SK-N-SH (cell line): Measurements from ENCODE around the gene NME3. TPM values are rescaled to one million over a fixed set of nuclear protein-coding genes. Genes with fewer than 3 reads are reported as not detected.

Experiments used
- CTCF ChIA-PET: fragments of 300-600, 350-600 bp; formaldehyde crosslinking; extraction: SDS; loops from one replicate; lab custom pipeline; 2021; lab: Yijun Ruan, JAX
- POLR2A ChIA-PET: fragments of 350-600 bp; sonication (Branson Sonifier 250); formaldehyde crosslinking; extraction: SDS; loops from one replicate; lab custom pipeline; 2020; ENCODE audit warnings: antibody characterized with exemption, inconsistent platforms; lab: Yijun Ruan, JAX
- DNase-seq: peaks from one replicate; pipeline ENCODE4 v3.0.0; 2012
- H2AFZ ChIP-seq: fragments of 200-600 bp; sonication (generic); 2 replicates; pipeline ENCODE4 v1.8.1; 2016; ENCODE audit warnings: antibody characterized with exemption, mild to moderate bottlenecking, low read depth
- H3F3A ChIP-seq: fragments of 200-600 bp; sonication (generic); replicated peaks from 2 replicates; pipeline ENCODE3; 2016; ENCODE audit warnings: antibody characterized with exemption, mild to moderate bottlenecking; ENCODE audit not compliant: insufficient read depth
- H3K27ac ChIP-seq, 2 experiments: fragments of 200-500 bp in 1 of 2; fragments of 200-600 bp in 1 of 2; sonication (Bioruptor generic) in 1 of 2; sonication (generic), shearing (Covaris generic) in 1 of 2; 2 replicates each; pipeline versions ENCODE4 v1.5.1 to v1.6.1; 2014 to 2016; ENCODE audit warnings: low read depth in 2 of 2, inconsistent platforms in 1 of 2, low read length in 1 of 2, mild to moderate bottlenecking in 1 of 2, mixed read lengths in 1 of 2
- H3K27me3 ChIP-seq: fragments of 200-600 bp; sonication (generic), shearing (Covaris generic); 2 replicates; pipeline ENCODE4 v1.6.1; 2016; ENCODE audit warnings: mixed run types; ENCODE audit not compliant: insufficient read depth
- H3K36me3 ChIP-seq, 2 experiments: fragments of 200-500 bp in 1 of 2; fragments of 200-600 bp in 1 of 2; sonication (Bioruptor generic) in 1 of 2; sonication (generic) in 1 of 2; replicated peaks in 1 of 2; 2 replicates each; pipeline versions ENCODE3 to v1.5.1; 2014 to 2016; ENCODE audit warnings: low read length in 1 of 2, mild to moderate bottlenecking in 1 of 2; ENCODE audit not compliant: insufficient read depth in 2 of 2, control insufficient read depth in 1 of 2
- H3K4me1 ChIP-seq, 2 experiments: fragments of 200-500 bp in 1 of 2; fragments of 200-600 bp in 1 of 2; sonication (Bioruptor generic) in 1 of 2; sonication (generic), shearing (Covaris generic) in 1 of 2; 2 replicates each; pipeline versions ENCODE4 v1.5.1 to v1.6.1; 2014 to 2016; ENCODE audit warnings: low read depth in 1 of 2, low read length in 1 of 2, mixed run types in 1 of 2; ENCODE audit not compliant: insufficient read depth in 2 of 2, control insufficient read depth in 1 of 2
- H3K4me2 ChIP-seq: fragments of 200-600 bp; sonication (generic), shearing (Covaris generic); 2 replicates; pipeline ENCODE4 v1.6.1; 2017; ENCODE audit warnings: mixed run types
- H3K4me3 ChIP-seq, 2 experiments: fragments of 200-500 bp in 1 of 2; fragments of 200-600 bp in 1 of 2; sonication (Bioruptor generic) in 1 of 2; sonication (generic), shearing (Covaris generic) in 1 of 2; 2 replicates each; pipeline versions ENCODE4 v1.5.1 to v1.8.1; 2014 to 2016; ENCODE audit warnings: low read depth in 2 of 2, inconsistent platforms in 1 of 2, low read length in 1 of 2, mild to moderate bottlenecking in 1 of 2, mixed read lengths in 1 of 2, moderate library complexity in 1 of 2
- H3K79me2 ChIP-seq: fragments of 200-600 bp; sonication (generic); 2 replicates; pipeline ENCODE4 v1.8.1; 2017; ENCODE audit warnings: mild to moderate bottlenecking; ENCODE audit not compliant: insufficient read depth
- H3K9ac ChIP-seq: fragments of 200-600 bp; sonication (generic); 2 replicates; pipeline ENCODE4 v1.6.1; 2017; ENCODE audit warnings: mixed run types
- H3K9me2 ChIP-seq: fragments of 200-600 bp; sonication (generic); 2 replicates; pipeline ENCODE4 v1.6.1; 2017; ENCODE audit warnings: mixed run types
- H3K9me3 ChIP-seq: fragments of 200-600 bp; sonication (generic); 2 replicates; pipeline ENCODE4 v1.6.1; 2017; ENCODE audit warnings: mixed run types, mild to moderate bottlenecking, moderate library complexity
- H4K20me1 ChIP-seq: fragments of 200-600 bp; sonication (generic); 2 replicates; pipeline ENCODE4 v1.6.1; 2017; ENCODE audit warnings: mild to moderate bottlenecking, mixed run types; ENCODE audit not compliant: insufficient read depth
- EP300 ChIP-seq, 2 experiments: IDR thresholded peaks; 2 replicates each; pipeline versions ENCODE4 v1.4.0 to v1.6.1; 2012; ENCODE audit warnings: borderline replicate concordance in 1 of 2, low read depth in 1 of 2, low read length in 1 of 2
- FOSL2 ChIP-seq: IDR thresholded peaks from 2 replicates; pipeline ENCODE4 v1.4.0; 2012; ENCODE audit warnings: low read depth, mild to moderate bottlenecking, moderate library complexity, borderline replicate concordance
- FOXM1 ChIP-seq: IDR thresholded peaks from 2 replicates; pipeline ENCODE4 v1.4.0; 2012; ENCODE audit warnings: low read depth, mild to moderate bottlenecking
- JUND ChIP-seq: IDR thresholded peaks from 2 replicates; pipeline ENCODE4 v1.4.0; 2012
- MEF2A ChIP-seq: IDR thresholded peaks from 2 replicates; pipeline ENCODE4 v1.4.0; 2012; ENCODE audit warnings: low read depth, borderline replicate concordance
- NFIC ChIP-seq: IDR thresholded peaks from 2 replicates; pipeline ENCODE4 v1.4.0; 2012; ENCODE audit warnings: borderline replicate concordance
- POLR2AphosphoS5 ChIP-seq: IDR thresholded peaks from 2 replicates; pipeline ENCODE4 v1.6.1; 2012; ENCODE audit warnings: low read depth, low read length
- RCOR1 ChIP-seq: fragments of 150-350 bp; IDR thresholded peaks from 2 replicates; pipeline ENCODE4 v1.6.1; 2017; ENCODE audit warnings: antibody characterized with exemption, low read length
- RXRA ChIP-seq: IDR thresholded peaks from 2 replicates; pipeline ENCODE4 v1.4.0; 2012; ENCODE audit warnings: low read depth, mild to moderate bottlenecking, borderline replicate concordance
- SMC3 ChIP-seq: IDR thresholded peaks from 2 replicates; pipeline ENCODE4 v1.6.1; 2012; ENCODE audit warnings: low read depth, low read length, improper control_type of control experiment
- TCF12 ChIP-seq: IDR thresholded peaks from 2 replicates; pipeline ENCODE4 v1.4.0; 2012
- TEAD4 ChIP-seq: IDR thresholded peaks from 2 replicates; pipeline ENCODE4 v1.4.0; 2012; ENCODE audit warnings: mild to moderate bottlenecking, borderline replicate concordance; ENCODE audit not compliant: insufficient read depth
- YY1 ChIP-seq: IDR thresholded peaks from 2 replicates; pipeline ENCODE4 v1.4.0; 2012; ENCODE audit warnings: low read depth, mild to moderate bottlenecking
- WGBS: methylation state at CpG from one replicate; pipeline ENCODE4 v1.1.6; 2017; ENCODE audit warnings: low lambda C conversion rate; 5-methylcytosine and 5-hydroxymethylcytosine counted together
- polyA plus RNA-seq, 3 experiments: library from polyadenylated mRNA; depleted of rRNA; stranded (reverse); fragments of >200 nt; gene quantifications; 2 replicates each; pipeline ENCODE4 v1.2.3, GENCODE V29; 2012
- TF ChIP-seq, protein P1 (sequence below): IDR thresholded peaks from 2 replicates; pipeline ENCODE4 v1.4.0; 2012; ENCODE audit warnings: low read depth
- TF ChIP-seq, protein P2 (sequence below): fragments of 150-350 bp; IDR thresholded peaks from 2 replicates; pipeline ENCODE4 v1.6.1; 2017; ENCODE audit warnings: antibody characterized with exemption, low read length, low read depth, borderline replicate concordance
- TF ChIP-seq, protein P3 (sequence below): IDR thresholded peaks from 2 replicates; pipeline ENCODE4; 2012
- TF ChIP-seq, protein P4 (sequence below): IDR thresholded peaks from 2 replicates; pipeline ENCODE4 v1.4.0; 2012; ENCODE audit warnings: low read depth, borderline replicate concordance

Gene NME3
- polyA plus RNA-seq, 1 of the 3 experiments (the other 2 are of a cell fraction) = 77.2 TPM

DNA sequence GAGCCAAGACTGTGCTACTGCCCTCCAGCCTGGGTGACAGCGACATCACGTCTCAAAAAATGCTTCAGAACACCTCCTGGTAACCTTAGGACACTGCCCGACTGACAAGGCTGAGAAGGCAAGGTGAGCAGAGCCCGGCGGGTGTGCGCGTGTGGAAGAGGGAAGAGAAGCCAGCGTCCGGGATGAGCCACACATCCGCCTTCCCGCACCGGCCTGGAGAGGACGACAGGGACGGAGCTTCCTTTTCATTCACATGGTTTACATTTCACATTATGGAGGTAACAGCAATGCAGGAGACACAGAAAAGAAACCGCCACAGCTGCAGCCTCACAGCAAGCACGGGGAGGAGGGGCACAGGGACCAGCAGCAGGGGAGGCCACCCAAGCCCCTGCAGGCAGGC lies 38.8 kb upstream of the NME3 start (continued):
- TF ChIP-seq, protein P1, sequence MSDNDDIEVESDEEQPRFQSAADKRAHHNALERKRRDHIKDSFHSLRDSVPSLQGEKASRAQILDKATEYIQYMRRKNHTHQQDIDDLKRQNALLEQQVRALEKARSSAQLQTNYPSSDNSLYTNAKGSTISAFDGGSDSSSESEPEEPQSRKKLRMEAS = no peak
- no peak for TF ChIP-seq TCF12

DNA sequence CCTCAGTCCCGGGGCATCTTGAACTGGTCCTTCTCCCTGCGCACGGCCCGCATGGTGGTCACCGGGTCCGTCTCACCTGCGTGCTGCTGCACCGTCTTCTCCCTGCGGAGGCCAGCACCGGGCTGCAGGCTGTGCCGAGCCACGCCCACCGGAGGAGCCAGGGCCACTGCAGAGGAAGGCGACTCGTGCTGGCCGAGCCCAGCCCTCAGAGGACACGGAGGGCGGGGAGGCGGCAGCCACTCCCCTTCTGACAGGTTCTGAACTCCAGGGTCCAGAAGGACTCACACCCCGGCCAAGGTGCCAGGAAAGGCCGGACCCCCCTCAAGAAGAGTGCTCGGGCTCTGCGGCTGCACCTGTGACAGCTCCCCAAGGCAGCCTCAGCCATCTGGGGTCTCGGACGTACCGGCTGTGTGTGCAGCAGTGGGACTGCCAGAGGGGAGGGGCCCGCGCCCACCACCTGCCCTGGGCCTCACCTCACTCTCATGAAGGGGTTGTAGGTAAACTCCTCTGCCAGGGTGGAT lies 38.0 kb upstream of the NME3 start:
- TF ChIP-seq SMC3 (no peak), MEF2A (no peak), FOXM1 (no peak), JUND (no peak), RXRA (no peak), EP300 (IDR thresholded peaks at IDR 0.05; ENCODE audit: borderline replicate concordance in 1 of 2, low read depth in 1 of 2, low read length in 1 of 2) (no peak), NFIC (no peak), POLR2AphosphoS5 (no peak), RCOR1 (no peak), FOSL2 (no peak), YY1 (no peak), TEAD4 (no peak)
- TF ChIP-seq, protein P1 = no peak
- TF ChIP-seq, protein P2, sequence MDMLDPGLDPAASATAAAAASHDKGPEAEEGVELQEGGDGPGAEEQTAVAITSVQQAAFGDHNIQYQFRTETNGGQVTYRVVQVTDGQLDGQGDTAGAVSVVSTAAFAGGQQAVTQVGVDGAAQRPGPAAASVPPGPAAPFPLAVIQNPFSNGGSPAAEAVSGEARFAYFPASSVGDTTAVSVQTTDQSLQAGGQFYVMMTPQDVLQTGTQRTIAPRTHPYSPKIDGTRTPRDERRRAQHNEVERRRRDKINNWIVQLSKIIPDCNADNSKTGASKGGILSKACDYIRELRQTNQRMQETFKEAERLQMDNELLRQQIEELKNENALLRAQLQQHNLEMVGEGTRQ = no peak
- TF ChIP-seq, protein P3, sequence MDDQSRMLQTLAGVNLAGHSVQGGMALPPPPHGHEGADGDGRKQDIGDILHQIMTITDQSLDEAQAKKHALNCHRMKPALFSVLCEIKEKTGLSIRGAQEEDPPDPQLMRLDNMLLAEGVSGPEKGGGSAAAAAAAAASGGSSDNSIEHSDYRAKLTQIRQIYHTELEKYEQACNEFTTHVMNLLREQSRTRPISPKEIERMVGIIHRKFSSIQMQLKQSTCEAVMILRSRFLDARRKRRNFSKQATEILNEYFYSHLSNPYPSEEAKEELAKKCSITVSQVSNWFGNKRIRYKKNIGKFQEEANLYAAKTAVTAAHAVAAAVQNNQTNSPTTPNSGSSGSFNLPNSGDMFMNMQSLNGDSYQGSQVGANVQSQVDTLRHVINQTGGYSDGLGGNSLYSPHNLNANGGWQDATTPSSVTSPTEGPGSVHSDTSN = no peak
- TF ChIP-seq, protein P4, sequence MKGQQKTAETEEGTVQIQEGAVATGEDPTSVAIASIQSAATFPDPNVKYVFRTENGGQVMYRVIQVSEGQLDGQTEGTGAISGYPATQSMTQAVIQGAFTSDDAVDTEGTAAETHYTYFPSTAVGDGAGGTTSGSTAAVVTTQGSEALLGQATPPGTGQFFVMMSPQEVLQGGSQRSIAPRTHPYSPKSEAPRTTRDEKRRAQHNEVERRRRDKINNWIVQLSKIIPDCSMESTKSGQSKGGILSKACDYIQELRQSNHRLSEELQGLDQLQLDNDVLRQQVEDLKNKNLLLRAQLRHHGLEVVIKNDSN = no peak
- H3K4me2 ChIP-seq = no peak overlapping the region
- H3K79me2 ChIP-seq = peaks cover 4% of the 10 kb centered on the region; the same call in 1 of the 2 replicates
- H3K4me3 ChIP-seq = no peak overlapping the region
- no peak overlapping the region for H3K27ac ChIP-seq
- no peaks in the 10 kb centered on the region for H4K20me1 ChIP-seq
- POLR2A ChIA-PET = no interaction called here
- 97% methylated on average over 9 of the region's 28 CpGs for WGBS
- peaks cover 10 to 11% of the 10 kb centered on the region in 2 experiments for H3K36me3 ChIP-seq
- no peaks in the 10 kb centered on the region for H3K9me2 ChIP-seq
- no peaks in the 10 kb centered on the region for H3K9me3 ChIP-seq
- peaks cover 7% of the 10 kb centered on the region for H3F3A ChIP-seq
- no peak for DNase-seq
- H2AFZ ChIP-seq = no peak overlapping the region
- no peak overlapping the region for H3K9ac ChIP-seq
- H3K4me1 ChIP-seq = no peaks in the 10 kb centered on the region
- CTCF ChIA-PET = no interaction called here
- no peaks in the 10 kb centered on the region for H3K27me3 ChIP-seq
